ENCODE measurements around the gene ETFB.

DNA sequence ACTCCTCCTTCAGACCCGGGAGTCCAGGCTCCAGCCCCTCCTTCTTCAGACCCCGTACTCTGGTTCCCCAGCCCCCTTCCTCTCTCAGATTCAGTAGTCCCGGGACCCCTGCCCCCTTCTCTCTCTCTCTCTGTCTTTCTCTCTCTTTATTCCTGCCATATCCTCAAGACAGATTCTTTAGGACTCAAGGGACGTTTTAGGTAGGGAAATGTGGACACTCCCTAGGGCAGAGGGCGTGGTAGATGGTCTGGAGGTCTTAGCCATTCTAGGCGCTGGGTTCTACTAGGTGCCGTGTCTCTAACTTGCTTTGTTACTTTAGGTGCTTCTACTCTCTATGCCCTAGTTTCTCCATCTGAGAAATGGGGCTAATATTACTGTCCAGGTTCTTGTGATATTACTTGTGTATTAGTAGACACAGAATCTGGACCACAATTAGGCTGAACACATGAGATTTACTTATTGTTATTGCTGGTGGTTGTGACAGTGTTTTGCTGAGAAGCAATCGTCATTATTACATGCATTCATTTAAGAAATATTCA lies 25.0 kb upstream of the ETFB start:
- TF ChIP-seq CEBPG (CRISPR knock-in tag; IDR thresholded peaks at IDR 0.05) (no peak), CEBPG (tag; conservative IDR thresholded peaks at IDR 0.05 in 1 of 2, IDR thresholded peaks at IDR 0.05 in 1 of 2) (no peak), JUND (IDR thresholded peaks at IDR 0.05; ENCODE audit: borderline replicate concordance, low read depth, low read length) (no peak), JUND (tag; IDR thresholded peaks at IDR 0.05; ENCODE audit: borderline replicate concordance, low read depth, low read length) (no peak), SETDB1 (IDR thresholded peaks at IDR 0.05; ENCODE audit: low read length) (no peak), E2F1 (CRISPR knock-in tag; IDR thresholded peaks at IDR 0.05) (no peak)
- TF ChIP-seq, protein P1, sequence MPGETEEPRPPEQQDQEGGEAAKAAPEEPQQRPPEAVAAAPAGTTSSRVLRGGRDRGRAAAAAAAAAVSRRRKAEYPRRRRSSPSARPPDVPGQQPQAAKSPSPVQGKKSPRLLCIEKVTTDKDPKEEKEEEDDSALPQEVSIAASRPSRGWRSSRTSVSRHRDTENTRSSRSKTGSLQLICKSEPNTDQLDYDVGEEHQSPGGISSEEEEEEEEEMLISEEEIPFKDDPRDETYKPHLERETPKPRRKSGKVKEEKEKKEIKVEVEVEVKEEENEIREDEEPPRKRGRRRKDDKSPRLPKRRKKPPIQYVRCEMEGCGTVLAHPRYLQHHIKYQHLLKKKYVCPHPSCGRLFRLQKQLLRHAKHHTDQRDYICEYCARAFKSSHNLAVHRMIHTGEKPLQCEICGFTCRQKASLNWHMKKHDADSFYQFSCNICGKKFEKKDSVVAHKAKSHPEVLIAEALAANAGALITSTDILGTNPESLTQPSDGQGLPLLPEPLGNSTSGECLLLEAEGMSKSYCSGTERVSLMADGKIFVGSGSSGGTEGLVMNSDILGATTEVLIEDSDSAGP (CRISPR knock-in tag; IDR thresholded peaks at IDR 0.05) = no peak

All from K562 (cell line).